K562 (cell line): ENCODE results near the gene KDM2A. TPM values are rescaled to one million over a fixed set of nuclear protein-coding genes. Genes with fewer than 3 reads are reported as not detected.

Experiments
- ETS2 ChIP-seq: IDR thresholded peaks from 2 replicates; pipeline ENCODE4 v1.6.1; 2016; ENCODE audit warnings: borderline replicate concordance, missing genetic modification characterization, mild to moderate bottlenecking, moderate library complexity, missing compliant biosample characterization; ENCODE audit not compliant: poor library complexity, severe bottlenecking
- ETV6 ChIP-seq, 3 experiments: fragments of 150-350 bp in 1 of 3; sonication (generic) in 1 of 3; formaldehyde crosslinking in 1 of 3; IDR thresholded peaks; 2 replicates each; pipeline versions ENCODE4 v1.6.1 to v1.8.0; 2014 to 2022; ENCODE audit warnings: borderline replicate concordance in 2 of 3, low read depth in 2 of 3, antibody characterized with exemption in 1 of 3, low read length in 1 of 3, mild to moderate bottlenecking in 1 of 3, missing genetic modification reagents in 1 of 3
- FIP1L1 ChIP-seq: fragments of 200-400 bp; formaldehyde crosslinking; IDR thresholded peaks from 2 replicates; pipeline ENCODE4 v1.6.1; 2018; ENCODE audit warnings: mild to moderate bottlenecking, low read depth, low read length; ENCODE audit not compliant: poor library complexity, severe bottlenecking
- FOXA1 ChIP-seq: fragments of 450-650 bp; IDR thresholded peaks from 2 replicates; pipeline ENCODE4 v1.6.1; 2016; ENCODE audit warnings: mild to moderate bottlenecking, borderline replicate concordance
- FOXJ2 ChIP-seq: fragments of 200-800 bp; sonication (Bioruptor generic); IDR thresholded peaks from 2 replicates; pipeline ENCODE4 v1.6.1; 2016; ENCODE audit warnings: missing genetic modification characterization, missing compliant biosample characterization
- GABPB1 ChIP-seq: sonication (generic); formaldehyde crosslinking; IDR thresholded peaks from 2 replicates; pipeline ENCODE4 v1.8.0; 2022; ENCODE audit warnings: mild to moderate bottlenecking, missing genetic modification reagents
- HMG20A ChIP-seq: fragments of 450-650 bp; formaldehyde crosslinking; conservative IDR thresholded peaks from 2 replicates; pipeline ENCODE4 v1.4.0; 2020; ENCODE audit warnings: mild to moderate bottlenecking, mixed read lengths
- NR2C2 ChIP-seq, 2 experiments: fragments of 200-800 bp in 1 of 2; sonication (Bioruptor generic) in 1 of 2; sonication (generic) in 1 of 2; formaldehyde crosslinking in 1 of 2; IDR thresholded peaks; 2 replicates each; pipeline versions ENCODE4 v1.6.1 to v1.8.0; 2016 to 2022; ENCODE audit warnings: mild to moderate bottlenecking in 1 of 2, missing compliant biosample characterization in 1 of 2, missing genetic modification characterization in 1 of 2, missing genetic modification reagents in 1 of 2
- SP2 ChIP-seq: IDR thresholded peaks from 2 replicates; pipeline ENCODE4 v1.6.1; 2011; ENCODE audit warnings: mild to moderate bottlenecking, low read depth, low read length, moderate library complexity; ENCODE audit not compliant: poor library complexity, severe bottlenecking; ENCODE audit errors: extremely low read depth
- TAF7 ChIP-seq: fragments of 450-650 bp; IDR thresholded peaks from 2 replicates; pipeline ENCODE4 v1.6.1; 2016; ENCODE audit warnings: missing genetic modification characterization, missing compliant biosample characterization
- TFAM ChIP-seq: fragments of 250-450 bp; sonication (Bioruptor Pico); conservative IDR thresholded peaks from 2 replicates; pipeline ENCODE4 v1.5.0; 2021; ENCODE audit warnings: mild to moderate bottlenecking, moderate library complexity
- ZC3H8 ChIP-seq: fragments of 450-650 bp; IDR thresholded peaks from 2 replicates; pipeline ENCODE4 v1.6.1; 2017
- ZNF354B ChIP-seq: fragments of 250-450 bp; sonication (Bioruptor Pico); IDR thresholded peaks from 2 replicates; pipeline ENCODE4 v1.4.0; 2020
- ZNF507 ChIP-seq: conservative IDR thresholded peaks from 2 replicates; pipeline ENCODE4 v1.6.1; 2017; ENCODE audit warnings: missing genetic modification characterization, missing compliant biosample characterization
- ZNF77 ChIP-seq: fragments of 250-450 bp; sonication (Bioruptor Pico); IDR thresholded peaks from 2 replicates; pipeline ENCODE4 v1.5.0; 2020
- ZSCAN32 ChIP-seq: fragments of 450-650 bp; formaldehyde crosslinking; IDR thresholded peaks from 2 replicates; pipeline ENCODE4 v1.4.0; 2020; ENCODE audit warnings: mild to moderate bottlenecking, moderate library complexity
- polyA plus RNA-seq, 8 experiments: library from polyadenylated mRNA; depleted of rRNA in 4 of 8; stranded (reverse) in 5 of 8; unstranded in 3 of 8; fragments of >200 nt; fragmentation: Nextera tagmentation in 2 of 8; fragmentation: Illumina TruSeq in 1 of 8; extraction: Ambion mirVana in 2 of 8; extraction: Trizol in 1 of 8; gene quantifications; 2 replicates each; pipeline versions ENCODE4 v1.2.1 to v1.2.3, GENCODE V29; 2011 to 2014; ENCODE audit warnings: inconsistent platforms in 1 of 8, missing spikeins in 1 of 8
- total RNA-seq, 7 experiments: library from RNA; depleted of rRNA in 6 of 7; stranded (reverse); fragments of >200 nt in 6 of 7; fragmentation: Illumina TruSeq in 2 of 7; extraction: Trizol in 2 of 7; gene quantifications; 2 replicates each; pipeline versions ENCODE4 v1.2.1 to v1.2.3, GENCODE V29; 2011 to 2021; ENCODE audit warnings: low replicate concordance in 1 of 7
- TF ChIP-seq, protein P1 (sequence below): fragments of 450-650 bp; formaldehyde crosslinking; IDR thresholded peaks from 2 replicates; pipeline ENCODE4 v1.4.0; 2020; ENCODE audit warnings: mild to moderate bottlenecking, moderate library complexity
- TF ChIP-seq, protein P2 (sequence below): fragments of 200-800 bp; sonication (Bioruptor generic); IDR thresholded peaks from 2 replicates; pipeline ENCODE4 v1.6.1; 2017; ENCODE audit warnings: missing genetic modification characterization, missing compliant biosample characterization
- TF ChIP-seq, protein P3 (sequence below): fragments of 450-650 bp; IDR thresholded peaks from 2 replicates; pipeline ENCODE4 v1.6.1; 2017; ENCODE audit warnings: mild to moderate bottlenecking, moderate library complexity
- TF ChIP-seq, protein P4 (sequence below): fragments of 450-650 bp; IDR thresholded peaks from 2 replicates; pipeline ENCODE4 v1.6.1; 2017; ENCODE audit warnings: antibody characterized with exemption

Gene KDM2A
- total and polyA plus RNA-seq, 9 of the 15 experiments (the other 6 are each of a cell fraction or from before 2014, with no cell fraction given), result 5.0 to 39.3 (median 21.3) TPM

DNA sequence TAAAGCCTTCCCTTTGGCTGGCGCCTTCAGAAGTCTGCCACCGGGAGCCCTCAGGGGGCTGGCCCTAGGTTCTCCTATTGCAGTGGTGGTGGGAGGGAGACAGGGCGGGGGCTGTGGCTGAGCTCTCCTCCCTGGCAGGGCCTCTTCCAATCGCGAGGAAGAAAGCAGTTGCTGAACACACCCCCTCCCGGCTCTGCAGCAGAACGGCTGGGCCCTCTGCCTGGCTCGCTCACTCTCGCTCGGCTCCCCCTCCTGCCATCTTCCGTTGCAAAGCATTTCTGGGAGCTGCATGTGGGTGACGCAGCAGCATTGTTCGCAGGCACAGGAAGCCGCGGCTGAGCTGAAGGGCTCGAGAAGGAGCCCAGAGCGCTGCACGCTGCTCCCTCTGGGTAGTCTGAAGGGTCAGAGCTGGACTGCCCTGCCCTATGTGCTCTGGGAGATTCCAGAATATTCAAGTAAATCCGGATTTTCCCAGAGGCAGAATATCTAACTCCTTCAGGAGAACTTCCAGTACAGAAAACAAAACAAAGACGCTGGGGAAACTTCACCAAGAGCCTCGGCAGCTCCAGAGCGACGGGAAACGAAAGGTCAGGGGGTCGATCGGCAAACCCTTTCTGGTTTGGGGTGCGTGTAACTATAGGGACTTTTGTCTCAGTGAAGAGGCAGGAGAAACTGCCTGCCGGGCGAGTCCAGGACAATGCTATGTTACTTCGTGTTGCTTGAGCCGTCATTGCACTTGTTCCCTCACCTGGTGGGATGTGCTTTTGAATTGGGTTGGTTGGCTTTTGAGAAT, 120.9 kb downstream of the KDM2A start (continued):
- TF ChIP-seq HMG20A (CRISPR knock-in tag) (no peak), ZNF77 (no peak), ETS2 (tag) (no peak), FIP1L1 (no peak), GABPB1 (CRISPR knock-in tag) (peak; percentile 88), SP2 (no peak), ZNF507 (tag) (no peak), ZNF354B (CRISPR knock-in tag) (no peak), ETV6 (IDR thresholded peaks at IDR 0.05; ENCODE audit: borderline replicate concordance in 1 of 2, low read depth in 2 of 2, low read length in 1 of 2) (no peak), ETV6 (CRISPR knock-in tag; IDR thresholded peaks at IDR 0.05; ENCODE audit: borderline replicate concordance) (no peak), ZC3H8 (no peak), TAF7 (tag) (peak; percentile 83), NR2C2 (CRISPR knock-in tag; IDR thresholded peaks at IDR 0.05) (no peak), NR2C2 (tag; IDR thresholded peaks at IDR 0.05) (no peak), TFAM (CRISPR knock-in tag) (no peak), FOXJ2 (tag) (no peak), FOXA1 (no peak), ZSCAN32 (CRISPR knock-in tag) (no peak)
- TF ChIP-seq, protein P1, sequence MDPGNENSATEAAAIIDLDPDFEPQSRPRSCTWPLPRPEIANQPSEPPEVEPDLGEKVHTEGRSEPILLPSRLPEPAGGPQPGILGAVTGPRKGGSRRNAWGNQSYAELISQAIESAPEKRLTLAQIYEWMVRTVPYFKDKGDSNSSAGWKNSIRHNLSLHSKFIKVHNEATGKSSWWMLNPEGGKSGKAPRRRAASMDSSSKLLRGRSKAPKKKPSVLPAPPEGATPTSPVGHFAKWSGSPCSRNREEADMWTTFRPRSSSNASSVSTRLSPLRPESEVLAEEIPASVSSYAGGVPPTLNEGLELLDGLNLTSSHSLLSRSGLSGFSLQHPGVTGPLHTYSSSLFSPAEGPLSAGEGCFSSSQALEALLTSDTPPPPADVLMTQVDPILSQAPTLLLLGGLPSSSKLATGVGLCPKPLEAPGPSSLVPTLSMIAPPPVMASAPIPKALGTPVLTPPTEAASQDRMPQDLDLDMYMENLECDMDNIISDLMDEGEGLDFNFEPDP (CRISPR knock-in tag), result no peak
- TF ChIP-seq, protein P2, sequence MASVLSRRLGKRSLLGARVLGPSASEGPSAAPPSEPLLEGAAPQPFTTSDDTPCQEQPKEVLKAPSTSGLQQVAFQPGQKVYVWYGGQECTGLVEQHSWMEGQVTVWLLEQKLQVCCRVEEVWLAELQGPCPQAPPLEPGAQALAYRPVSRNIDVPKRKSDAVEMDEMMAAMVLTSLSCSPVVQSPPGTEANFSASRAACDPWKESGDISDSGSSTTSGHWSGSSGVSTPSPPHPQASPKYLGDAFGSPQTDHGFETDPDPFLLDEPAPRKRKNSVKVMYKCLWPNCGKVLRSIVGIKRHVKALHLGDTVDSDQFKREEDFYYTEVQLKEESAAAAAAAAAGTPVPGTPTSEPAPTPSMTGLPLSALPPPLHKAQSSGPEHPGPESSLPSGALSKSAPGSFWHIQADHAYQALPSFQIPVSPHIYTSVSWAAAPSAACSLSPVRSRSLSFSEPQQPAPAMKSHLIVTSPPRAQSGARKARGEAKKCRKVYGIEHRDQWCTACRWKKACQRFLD (CRISPR knock-in tag), result no peak
- TF ChIP-seq, protein P3, sequence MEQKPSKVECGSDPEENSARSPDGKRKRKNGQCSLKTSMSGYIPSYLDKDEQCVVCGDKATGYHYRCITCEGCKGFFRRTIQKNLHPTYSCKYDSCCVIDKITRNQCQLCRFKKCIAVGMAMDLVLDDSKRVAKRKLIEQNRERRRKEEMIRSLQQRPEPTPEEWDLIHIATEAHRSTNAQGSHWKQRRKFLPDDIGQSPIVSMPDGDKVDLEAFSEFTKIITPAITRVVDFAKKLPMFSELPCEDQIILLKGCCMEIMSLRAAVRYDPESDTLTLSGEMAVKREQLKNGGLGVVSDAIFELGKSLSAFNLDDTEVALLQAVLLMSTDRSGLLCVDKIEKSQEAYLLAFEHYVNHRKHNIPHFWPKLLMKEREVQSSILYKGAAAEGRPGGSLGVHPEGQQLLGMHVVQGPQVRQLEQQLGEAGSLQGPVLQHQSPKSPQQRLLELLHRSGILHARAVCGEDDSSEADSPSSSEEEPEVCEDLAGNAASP, result no peak
- TF ChIP-seq, protein P4, sequence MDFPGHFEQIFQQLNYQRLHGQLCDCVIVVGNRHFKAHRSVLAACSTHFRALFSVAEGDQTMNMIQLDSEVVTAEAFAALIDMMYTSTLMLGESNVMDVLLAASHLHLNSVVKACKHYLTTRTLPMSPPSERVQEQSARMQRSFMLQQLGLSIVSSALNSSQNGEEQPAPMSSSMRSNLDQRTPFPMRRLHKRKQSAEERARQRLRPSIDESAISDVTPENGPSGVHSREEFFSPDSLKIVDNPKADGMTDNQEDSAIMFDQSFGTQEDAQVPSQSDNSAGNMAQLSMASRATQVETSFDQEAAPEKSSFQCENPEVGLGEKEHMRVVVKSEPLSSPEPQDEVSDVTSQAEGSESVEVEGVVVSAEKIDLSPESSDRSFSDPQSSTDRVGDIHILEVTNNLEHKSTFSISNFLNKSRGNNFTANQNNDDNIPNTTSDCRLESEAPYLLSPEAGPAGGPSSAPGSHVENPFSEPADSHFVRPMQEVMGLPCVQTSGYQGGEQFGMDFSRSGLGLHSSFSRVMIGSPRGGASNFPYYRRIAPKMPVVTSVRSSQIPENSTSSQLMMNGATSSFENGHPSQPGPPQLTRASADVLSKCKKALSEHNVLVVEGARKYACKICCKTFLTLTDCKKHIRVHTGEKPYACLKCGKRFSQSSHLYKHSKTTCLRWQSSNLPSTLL, result no peak
